ENCODE measurements around the gene CRACDL. TPM values are rescaled to one million over a fixed set of nuclear protein-coding genes. Genes with fewer than 3 reads are reported as not detected.
"Not testable (repeated sequence)": the region's sequence is repeated elsewhere in the genome, so short reads cannot be mapped to it uniquely, and the experiment has no call there.

Gene CRACDL
- total and polyA plus RNA-seq, 4 donors: 0.67 to 7.5 (median 6.2) TPM

GRCh38 chr2:98902209-98903063, 33.6 kb downstream of the CRACDL start:
- no peaks in the 10 kb centered on the region for H3K36me3 ChIP-seq (ENCODE audit: control insufficient read depth in 1 of 2, insufficient read depth in 2 of 2, low read length in 1 of 2)
- ATAC-seq (ENCODE audit: low FRiP score): no peak
- no peaks in the 10 kb centered on the region for H3K9me3 ChIP-seq (ENCODE audit: control insufficient read depth, low read length)
- DNase-seq: no peak
- H3K27me3 ChIP-seq (ENCODE audit: control insufficient read depth in 1 of 2, insufficient read depth in 2 of 2, low read length in 1 of 2): no peaks in the 10 kb centered on the region
- H3K27ac ChIP-seq (ENCODE audit: low read depth in 1 of 2, low read length in 2 of 2): no peak overlapping the region
- H3K4me3 ChIP-seq (ENCODE audit: low read length in 2 of 2): no peak overlapping the region
- no peaks in the 10 kb centered on the region for H3K4me1 ChIP-seq (ENCODE audit: control insufficient read depth in 1 of 2, insufficient read depth in 2 of 2, low read length in 2 of 2)
- intact Hi-C loops (cut with DNase I): no loop called here
- 96 to 97% methylated on average over 25 of the region's 25 CpGs for WGBS, 2 donors

GRCh38 chr2:98901702-98902101, 34.3 kb downstream of the CRACDL start:
- DNase-seq (no peak), ATAC-seq (ENCODE audit: low FRiP score) (no peak)
- WGBS, 2 donors: 96 to 98% methylated on average over 11 of the region's 11 CpGs
- Histone ChIP-seq H3K27me3 (ENCODE audit: control insufficient read depth in 1 of 2, insufficient read depth in 2 of 2, low read length in 1 of 2) (no peaks in the 10 kb centered on the region), H3K9me3 (ENCODE audit: control insufficient read depth, low read length) (no peaks in the 10 kb centered on the region), H3K36me3 (ENCODE audit: control insufficient read depth in 1 of 2, insufficient read depth in 2 of 2, low read length in 1 of 2) (no peaks in the 10 kb centered on the region), H3K27ac (ENCODE audit: low read depth in 1 of 2, low read length in 2 of 2) (no peak overlapping the region), H3K4me1 (ENCODE audit: control insufficient read depth in 1 of 2, insufficient read depth in 2 of 2, low read length in 2 of 2) (no peaks in the 10 kb centered on the region), H3K4me3 (ENCODE audit: low read length in 2 of 2) (no peak overlapping the region)
- intact Hi-C loops (cut with DNase I): no loop called here

- WGBS, 2 donors: 95 to 98% methylated on average over 3 of the region's 3 CpGs
- ATAC-seq (ENCODE audit: low FRiP score): no peak
- no peaks in the 10 kb centered on the region for H3K9me3 ChIP-seq (ENCODE audit: control insufficient read depth, low read length)
These were observed 34.7 kb downstream of the CRACDL start for GRCh38 chr2:98901291-98901690.

GRCh38 chr2:98900721-98901120, 35.3 kb downstream of the CRACDL start:
- H3K4me3 ChIP-seq (ENCODE audit: low read length in 2 of 2): no peak overlapping the region
- no peak overlapping the region for H3K27ac ChIP-seq (ENCODE audit: low read depth in 1 of 2, low read length in 2 of 2)
- intact Hi-C loops (cut with DNase I): no loop called here
- no peaks in the 10 kb centered on the region for H3K27me3 ChIP-seq (ENCODE audit: control insufficient read depth in 1 of 2, insufficient read depth in 2 of 2, low read length in 1 of 2)
- DNase-seq (no peak), ATAC-seq (ENCODE audit: low FRiP score) (no peak)
- no peaks in the 10 kb centered on the region for H3K36me3 ChIP-seq (ENCODE audit: control insufficient read depth in 1 of 2, insufficient read depth in 2 of 2, low read length in 1 of 2)
- H3K4me1 ChIP-seq (ENCODE audit: control insufficient read depth in 1 of 2, insufficient read depth in 2 of 2, low read length in 2 of 2): no peaks in the 10 kb centered on the region
- WGBS, 2 donors: 85 to 86% methylated on average over 8 of the region's 8 CpGs
- no peaks in the 10 kb centered on the region for H3K9me3 ChIP-seq (ENCODE audit: control insufficient read depth, low read length)

More at GRCh38 chr2:98901291-98901690, 34.7 kb downstream of the CRACDL start:
- H3K4me1 ChIP-seq (ENCODE audit: control insufficient read depth in 1 of 2, insufficient read depth in 2 of 2, low read length in 2 of 2): no peaks in the 10 kb centered on the region
- no peak overlapping the region for H3K27ac ChIP-seq (ENCODE audit: low read depth in 1 of 2, low read length in 2 of 2)
- H3K36me3 ChIP-seq (ENCODE audit: control insufficient read depth in 1 of 2, insufficient read depth in 2 of 2, low read length in 1 of 2): no peaks in the 10 kb centered on the region
- no peak overlapping the region for H3K4me3 ChIP-seq (ENCODE audit: low read length in 2 of 2)
- DNase-seq: no peak
- intact Hi-C loops (cut with DNase I): no loop called here
- no peaks in the 10 kb centered on the region for H3K27me3 ChIP-seq (ENCODE audit: control insufficient read depth in 1 of 2, insufficient read depth in 2 of 2, low read length in 1 of 2)

GRCh38 chr2:98899703-98900078, 36.3 kb downstream of the CRACDL start:
- 84 to 92% methylated on average over 2 of the region's 2 CpGs for WGBS, 2 donors

GRCh38 chr2:98899041-98899702, 36.9 kb downstream of the CRACDL start:
- 92 to 93% methylated on average over 5 of the region's 5 CpGs for WGBS, 2 donors
- no peak for DNase-seq

More at GRCh38 chr2:98899703-98900078, 36.3 kb downstream of the CRACDL start:
- intact Hi-C loops (cut with DNase I); H3K36me3 ChIP-seq (ENCODE audit: control insufficient read depth in 1 of 2, insufficient read depth in 2 of 2, low read length in 1 of 2); H3K9me3 ChIP-seq (ENCODE audit: control insufficient read depth, low read length); ATAC-seq (ENCODE audit: low FRiP score); H3K4me1 ChIP-seq (ENCODE audit: control insufficient read depth in 1 of 2, insufficient read depth in 2 of 2, low read length in 2 of 2); DNase-seq; H3K27me3 ChIP-seq (ENCODE audit: control insufficient read depth in 1 of 2, insufficient read depth in 2 of 2, low read length in 1 of 2); H3K4me3 ChIP-seq (ENCODE audit: low read length in 2 of 2); H3K27ac ChIP-seq (ENCODE audit: low read depth in 1 of 2, low read length in 2 of 2): not testable (repeated sequence)

GRCh38 chr2:98898423-98898841, 37.6 kb downstream of the CRACDL start:
- DNase-seq (no peak), ATAC-seq (ENCODE audit: low FRiP score) (no peak)
- intact Hi-C loops (cut with DNase I): no loop called here
- no peaks in the 10 kb centered on the region for H3K27me3 ChIP-seq (ENCODE audit: control insufficient read depth in 1 of 2, insufficient read depth in 2 of 2, low read length in 1 of 2)
- no peak overlapping the region for H3K27ac ChIP-seq (ENCODE audit: low read depth in 1 of 2, low read length in 2 of 2)
- H3K4me1 ChIP-seq (ENCODE audit: control insufficient read depth in 1 of 2, insufficient read depth in 2 of 2, low read length in 2 of 2): no peaks in the 10 kb centered on the region
- no peak overlapping the region for H3K4me3 ChIP-seq (ENCODE audit: low read length in 2 of 2)
- 91 to 94% methylated on average over 13 of the region's 13 CpGs for WGBS, 2 donors
- no peaks in the 10 kb centered on the region for H3K36me3 ChIP-seq (ENCODE audit: control insufficient read depth in 1 of 2, insufficient read depth in 2 of 2, low read length in 1 of 2)
- no peaks in the 10 kb centered on the region for H3K9me3 ChIP-seq (ENCODE audit: control insufficient read depth, low read length)

More at GRCh38 chr2:98899041-98899702, 36.9 kb downstream of the CRACDL start:
- Histone ChIP-seq H3K36me3 (ENCODE audit: control insufficient read depth in 1 of 2, insufficient read depth in 2 of 2, low read length in 1 of 2) (no peaks in the 10 kb centered on the region), H3K27me3 (ENCODE audit: control insufficient read depth in 1 of 2, insufficient read depth in 2 of 2, low read length in 1 of 2) (no peaks in the 10 kb centered on the region), H3K9me3 (ENCODE audit: control insufficient read depth, low read length) (no peaks in the 10 kb centered on the region), H3K4me3 (ENCODE audit: low read length in 2 of 2) (no peak overlapping the region), H3K4me1 (ENCODE audit: control insufficient read depth in 1 of 2, insufficient read depth in 2 of 2, low read length in 2 of 2) (no peaks in the 10 kb centered on the region), H3K27ac (ENCODE audit: low read depth in 1 of 2, low read length in 2 of 2) (no peak overlapping the region)
- no peak for ATAC-seq (ENCODE audit: low FRiP score)
- intact Hi-C loops (cut with DNase I): no loop called here

GRCh38 chr2:98897746-98898145, 38.3 kb downstream of the CRACDL start:
- ATAC-seq (ENCODE audit: low FRiP score) (no peak), DNase-seq (no peak)
- 93 to 96% methylated on average over 4 of the region's 4 CpGs for WGBS, 2 donors
- Histone ChIP-seq H3K27me3 (ENCODE audit: control insufficient read depth in 1 of 2, insufficient read depth in 2 of 2, low read length in 1 of 2) (no peaks in the 10 kb centered on the region), H3K9me3 (ENCODE audit: control insufficient read depth, low read length) (peaks cover 2% of the 10 kb centered on the region), H3K4me1 (ENCODE audit: control insufficient read depth in 1 of 2, insufficient read depth in 2 of 2, low read length in 2 of 2) (no peaks in the 10 kb centered on the region), H3K4me3 (ENCODE audit: low read length in 2 of 2) (no peak overlapping the region), H3K36me3 (ENCODE audit: control insufficient read depth in 1 of 2, insufficient read depth in 2 of 2, low read length in 1 of 2) (no peaks in the 10 kb centered on the region), H3K27ac (ENCODE audit: low read depth in 1 of 2, low read length in 2 of 2) (no peak overlapping the region)
- intact Hi-C loops (cut with DNase I): no loop called here

GRCh38 chr2:98896944-98897343, 39.1 kb downstream of the CRACDL start:
- no peaks in the 10 kb centered on the region for H3K4me1 ChIP-seq (ENCODE audit: control insufficient read depth in 1 of 2, insufficient read depth in 2 of 2, low read length in 2 of 2)
- no peak overlapping the region for H3K4me3 ChIP-seq (ENCODE audit: low read length in 2 of 2)
- peaks cover 2% of the 10 kb centered on the region for H3K9me3 ChIP-seq (ENCODE audit: control insufficient read depth, low read length)
- no peaks in the 10 kb centered on the region for H3K36me3 ChIP-seq (ENCODE audit: control insufficient read depth in 1 of 2, insufficient read depth in 2 of 2, low read length in 1 of 2)
- DNase-seq: no peak
- ATAC-seq (ENCODE audit: low FRiP score): no peak
- no peaks in the 10 kb centered on the region for H3K27me3 ChIP-seq (ENCODE audit: control insufficient read depth in 1 of 2, insufficient read depth in 2 of 2, low read length in 1 of 2)
- intact Hi-C loops (cut with DNase I): no loop called here
- H3K27ac ChIP-seq (ENCODE audit: low read depth in 1 of 2, low read length in 2 of 2): no peak overlapping the region
- 72 to 79% methylated on average over 9 of the region's 9 CpGs for WGBS, 2 donors

Measured in aorta (tissue), 5 donors.